ENCODE data around the gene CALML3.

DNA sequence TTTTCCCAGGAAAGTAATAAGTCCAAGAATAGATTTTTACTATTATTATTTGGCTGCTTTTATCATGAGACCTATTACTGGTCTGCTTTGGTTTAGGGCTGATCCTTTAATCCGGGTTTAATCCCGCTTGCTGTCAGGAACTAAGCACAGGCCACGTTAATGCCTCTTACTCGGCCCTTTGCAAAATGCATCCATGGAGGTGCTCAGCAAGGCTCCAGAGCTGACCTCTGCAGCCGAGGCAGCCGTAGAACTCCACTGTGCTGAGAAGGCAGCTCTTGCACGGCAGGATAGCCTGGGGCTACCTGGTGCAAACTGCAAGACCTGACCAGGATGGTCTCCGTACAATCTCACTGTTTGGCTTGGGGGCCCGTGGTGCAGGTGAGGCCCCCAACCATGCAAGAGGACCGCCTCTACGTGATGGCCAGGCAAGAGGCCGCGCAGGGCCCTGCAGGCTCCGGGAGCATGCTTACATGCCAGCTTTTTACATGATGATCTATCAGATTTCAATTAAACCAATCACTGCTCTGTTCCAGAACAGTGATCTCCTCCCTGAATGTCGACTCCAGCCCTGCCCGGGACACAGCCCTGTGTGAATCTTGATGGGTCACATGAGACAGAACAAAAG, 10.4 kb upstream of the CALML3 start:
- TF ChIP-seq POLR2A (IDR thresholded peaks at IDR 0.05) (no peak), EP300 (IDR thresholded peaks at IDR 0.05) (no peak)
- TF ChIP-seq, protein P1, sequence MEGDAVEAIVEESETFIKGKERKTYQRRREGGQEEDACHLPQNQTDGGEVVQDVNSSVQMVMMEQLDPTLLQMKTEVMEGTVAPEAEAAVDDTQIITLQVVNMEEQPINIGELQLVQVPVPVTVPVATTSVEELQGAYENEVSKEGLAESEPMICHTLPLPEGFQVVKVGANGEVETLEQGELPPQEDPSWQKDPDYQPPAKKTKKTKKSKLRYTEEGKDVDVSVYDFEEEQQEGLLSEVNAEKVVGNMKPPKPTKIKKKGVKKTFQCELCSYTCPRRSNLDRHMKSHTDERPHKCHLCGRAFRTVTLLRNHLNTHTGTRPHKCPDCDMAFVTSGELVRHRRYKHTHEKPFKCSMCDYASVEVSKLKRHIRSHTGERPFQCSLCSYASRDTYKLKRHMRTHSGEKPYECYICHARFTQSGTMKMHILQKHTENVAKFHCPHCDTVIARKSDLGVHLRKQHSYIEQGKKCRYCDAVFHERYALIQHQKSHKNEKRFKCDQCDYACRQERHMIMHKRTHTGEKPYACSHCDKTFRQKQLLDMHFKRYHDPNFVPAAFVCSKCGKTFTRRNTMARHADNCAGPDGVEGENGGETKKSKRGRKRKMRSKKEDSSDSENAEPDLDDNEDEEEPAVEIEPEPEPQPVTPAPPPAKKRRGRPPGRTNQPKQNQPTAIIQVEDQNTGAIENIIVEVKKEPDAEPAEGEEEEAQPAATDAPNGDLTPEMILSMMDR (IDR thresholded peaks at IDR 0.05), result no peak
